ENCODE data around the gene FER1L5.
"Not testable (repeated sequence)": the region's sequence is repeated elsewhere in the genome, so short reads cannot be mapped to it uniquely, and the experiment has no call there.

Gene FER1L5

GRCh38 chr2:96636551-96637171, 5.9 kb upstream of the FER1L5 start:
- no peak for DNase-seq

DNA sequence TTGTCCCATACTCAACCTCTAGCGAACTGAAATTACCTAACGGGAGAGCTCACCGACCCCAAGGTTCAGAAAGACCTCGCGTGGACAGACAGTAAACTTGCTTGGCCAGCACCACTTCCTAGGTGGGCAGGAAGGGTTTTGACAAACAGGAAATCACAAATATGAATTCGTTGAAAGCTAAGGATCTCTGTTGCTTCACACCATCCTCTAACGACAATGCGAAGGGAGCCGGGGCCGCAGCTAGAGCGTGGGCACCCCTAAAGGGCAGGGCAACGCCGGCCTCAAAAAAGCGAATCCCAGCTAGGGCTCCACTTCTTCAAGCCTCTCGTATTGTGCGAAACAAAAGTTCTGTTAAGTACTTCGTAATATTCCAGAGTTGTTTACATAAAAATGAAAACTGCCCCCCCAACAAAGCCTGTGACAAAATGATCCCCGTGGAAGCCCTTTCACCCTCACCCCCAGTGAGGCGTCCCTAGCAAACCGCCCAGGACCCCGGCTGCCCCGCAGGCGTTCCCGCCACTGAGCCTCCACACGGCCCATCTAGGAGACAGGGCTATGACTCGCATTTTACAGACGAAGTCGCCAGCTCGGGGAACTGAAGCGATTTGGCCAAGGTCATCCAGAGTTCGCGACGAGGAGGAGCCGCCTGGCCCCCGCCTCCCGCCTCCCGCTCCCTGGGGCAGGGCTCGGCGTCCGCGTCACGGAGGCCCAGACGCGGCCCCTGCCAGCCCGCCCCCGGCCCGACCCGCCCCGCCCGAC, 5.0 kb upstream of the FER1L5 start:
- DNase-seq, result peak; percentile 51 to 72 (median 57)

- DNase-seq, result peak; percentile 69 to 82 (median 77)
Measured at GRCh38 chr2:96638144-96639121, 4.1 kb upstream of the FER1L5 start, which contains the start of gene KANSL3. Gene KANSL3 (minus strand): TSS chr2:96638312. CDS start chr2:96637135, 1,177 bp downstream.

GRCh38 chr2:96647681-96648080, 5.1 kb downstream of the FER1L5 start:
- DNase-seq, result no peak

- DNase-seq, result no peak
Measured at GRCh38 chr2:96648306-96648930, 5.9 kb downstream of the FER1L5 start.

DNA sequence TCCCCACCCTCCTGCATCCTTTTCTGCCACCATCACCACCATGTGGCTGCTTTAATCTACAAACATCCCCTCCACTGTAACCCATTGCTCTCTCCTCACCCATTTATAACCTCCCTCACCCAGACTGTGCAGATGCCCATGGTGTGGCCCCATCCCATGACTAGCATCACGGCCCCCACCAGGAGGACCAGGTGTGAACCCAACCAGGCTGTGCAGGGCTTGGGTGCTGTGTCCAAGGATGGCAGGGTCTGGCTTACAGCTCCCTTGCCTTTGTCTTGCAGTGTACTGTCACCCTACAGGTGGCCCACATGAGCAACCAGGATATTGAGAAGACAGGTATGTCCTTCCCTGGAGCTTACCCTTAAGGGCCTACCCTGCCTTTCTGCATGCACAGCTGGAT, 6.8 kb downstream of the FER1L5 start:
- no peak for DNase-seq

DNA sequence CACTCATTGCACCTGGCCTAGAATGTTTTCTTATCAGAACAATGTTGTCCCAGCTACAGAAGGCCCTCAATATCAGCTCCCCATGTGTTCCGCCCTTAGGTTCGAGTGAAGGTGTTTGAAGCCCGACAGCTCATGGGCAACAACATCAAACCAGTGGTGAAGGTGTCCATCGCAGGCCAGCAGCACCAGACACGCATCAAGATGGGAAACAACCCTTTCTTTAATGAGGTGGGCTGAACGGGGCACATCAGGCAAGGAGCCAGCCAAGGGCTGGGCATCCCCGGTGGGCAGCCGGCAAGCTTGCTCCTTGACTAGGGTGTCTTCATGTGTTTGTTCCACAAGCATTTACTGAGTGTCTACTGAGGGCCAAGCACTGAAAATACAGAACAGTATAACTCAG, 9.2 kb downstream of the FER1L5 start:
- no peak for DNase-seq

DNA sequence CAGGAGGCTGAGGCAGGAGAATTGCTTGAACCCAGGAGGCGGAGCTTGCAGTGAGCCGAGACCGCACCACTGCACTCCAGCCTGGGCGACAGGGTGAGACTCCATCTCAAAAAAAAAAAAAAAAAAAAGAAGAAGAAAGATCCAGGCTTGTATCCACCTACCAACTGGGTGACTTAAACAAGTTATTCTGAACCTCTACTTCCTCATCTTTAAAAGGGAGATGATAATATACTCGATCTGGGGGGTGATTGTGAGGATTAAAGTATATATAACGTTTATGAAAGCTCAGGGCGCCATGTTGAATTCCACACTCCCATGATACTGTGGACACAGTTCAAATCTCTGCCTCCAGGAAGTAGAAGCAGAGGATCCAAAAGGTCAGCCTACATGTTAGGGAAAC, 12.2 kb downstream of the FER1L5 start:
- not testable (repeated sequence) for DNase-seq

DNA sequence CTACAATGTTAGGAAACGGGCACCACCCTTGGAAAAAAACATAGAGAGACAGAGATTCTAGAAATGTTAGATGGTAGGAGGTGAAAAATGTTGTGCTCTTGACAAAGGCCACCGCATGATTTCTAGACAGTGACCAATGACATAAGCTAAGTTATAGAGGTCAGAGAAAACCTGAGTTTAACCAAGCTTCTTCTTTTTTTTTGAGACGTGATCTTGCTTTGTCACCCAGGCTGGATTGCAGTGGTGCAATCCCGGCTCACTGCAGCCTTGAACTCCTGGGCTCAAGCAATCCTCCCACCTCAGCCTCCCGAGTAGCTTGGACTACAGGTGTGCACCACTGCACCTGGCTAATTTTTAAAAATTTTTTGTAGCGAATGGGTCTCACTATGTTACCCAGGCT, 13.0 kb downstream of the FER1L5 start:
- no peak for DNase-seq

DNA sequence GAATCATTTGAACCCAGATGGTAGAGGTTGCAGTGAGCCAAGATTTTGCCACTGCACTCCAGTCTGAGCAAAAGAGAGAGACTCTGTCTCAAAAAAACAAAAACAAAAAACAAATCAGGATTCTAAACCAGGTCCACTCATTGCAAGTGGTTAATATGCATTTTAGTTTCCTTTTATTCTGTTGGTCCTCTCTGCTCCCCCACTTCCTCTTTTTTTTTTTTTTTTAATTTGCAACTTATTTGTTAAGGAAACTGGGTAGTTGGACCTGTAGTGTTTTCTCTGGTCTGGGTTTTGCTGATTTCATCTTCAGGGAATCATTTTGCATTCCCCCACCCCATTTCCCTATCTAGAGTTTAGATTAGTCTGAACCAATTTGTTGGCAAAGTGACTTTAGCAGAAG, 14.0 kb downstream of the FER1L5 start:
- no peak for DNase-seq

DNA sequence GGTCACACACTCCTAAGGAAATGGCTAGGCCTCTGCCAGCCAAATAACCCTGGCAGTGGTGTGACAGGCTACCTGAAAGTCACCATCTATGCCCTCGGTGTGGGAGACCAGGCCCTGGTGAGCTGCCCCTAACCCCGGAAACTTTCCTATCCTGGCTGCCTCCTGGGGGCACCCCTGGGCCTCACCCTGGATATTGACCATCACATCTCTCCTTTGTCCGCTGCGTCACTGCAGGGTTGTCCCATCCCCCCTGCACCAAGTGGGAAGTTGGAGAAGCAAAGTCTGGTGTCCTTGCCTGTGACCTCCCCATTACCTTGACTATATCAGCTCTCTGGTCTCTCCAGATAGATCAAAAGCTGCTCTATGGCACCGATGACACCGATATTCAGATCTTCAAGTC, 18.8 kb downstream of the FER1L5 start:
- DNase-seq, result no peak

DNA sequence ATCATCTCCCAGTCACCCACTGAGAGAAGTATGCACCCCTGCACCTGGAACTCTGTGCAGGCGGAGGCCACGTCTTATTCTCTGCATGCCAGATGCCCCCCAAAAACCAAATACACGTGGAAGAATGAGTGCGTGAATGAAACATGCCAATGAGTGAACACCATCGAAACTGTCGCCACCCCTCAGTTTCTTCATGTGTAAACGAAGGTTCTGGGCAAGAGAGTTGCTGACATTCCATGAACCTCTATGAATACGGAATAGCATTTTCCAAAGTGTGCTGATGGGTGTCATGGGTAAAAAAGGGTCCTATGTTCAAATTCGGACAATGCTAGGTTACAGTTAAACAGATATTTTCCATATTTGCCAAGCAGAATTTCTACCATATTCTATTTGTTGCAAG, 19.8 kb downstream of the FER1L5 start:
- no peak for DNase-seq

DNA sequence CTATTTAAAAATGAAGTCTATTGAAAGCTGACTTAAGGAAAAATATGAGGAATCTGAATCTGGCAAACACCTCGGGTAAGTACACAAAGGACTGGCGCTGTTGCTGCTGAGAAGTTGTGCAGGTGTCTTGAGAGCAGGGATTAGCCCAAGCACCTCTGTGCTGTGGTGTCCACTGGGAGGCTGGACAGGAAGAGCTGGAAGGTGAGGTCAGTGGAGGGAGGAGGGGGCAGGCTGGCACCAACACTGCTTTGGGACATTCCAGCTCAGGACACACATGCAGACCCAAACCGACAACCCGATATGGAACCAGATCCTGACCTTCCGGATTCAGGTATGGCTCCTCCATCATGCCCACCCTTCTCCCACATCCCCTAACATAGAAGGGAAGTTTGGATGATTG, 20.6 kb downstream of the FER1L5 start:
- no peak for DNase-seq

GRCh38 chr2:96663829-96664228, 21.3 kb downstream of the FER1L5 start:
- DNase-seq, result no peak

DNA sequence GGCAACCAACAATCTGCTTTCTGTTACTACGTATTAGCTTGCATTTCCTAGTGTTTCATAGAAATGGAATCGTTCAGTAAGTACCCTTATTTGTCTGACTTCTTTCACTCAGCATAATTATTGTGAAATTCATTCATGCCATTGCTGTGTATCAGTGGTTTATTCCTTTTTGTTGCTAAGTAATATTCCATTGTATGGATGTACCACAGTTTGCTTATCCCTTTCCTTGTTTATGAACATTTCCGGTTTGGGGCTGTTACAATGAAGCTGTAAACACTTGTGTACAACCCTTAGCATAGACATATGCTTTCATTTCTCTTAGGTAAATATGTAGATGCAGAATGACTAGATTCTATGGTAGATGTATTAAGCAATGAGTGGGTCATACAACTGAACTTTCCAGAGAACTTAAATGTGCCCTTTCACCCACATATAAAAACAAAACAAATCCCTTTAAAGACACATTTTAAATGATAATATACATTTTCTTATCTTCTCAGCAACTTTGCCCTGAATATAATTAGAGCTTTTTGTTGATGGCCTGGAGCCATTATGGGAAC, 21.9 kb downstream of the FER1L5 start:
- DNase-seq, result no peak

DNA sequence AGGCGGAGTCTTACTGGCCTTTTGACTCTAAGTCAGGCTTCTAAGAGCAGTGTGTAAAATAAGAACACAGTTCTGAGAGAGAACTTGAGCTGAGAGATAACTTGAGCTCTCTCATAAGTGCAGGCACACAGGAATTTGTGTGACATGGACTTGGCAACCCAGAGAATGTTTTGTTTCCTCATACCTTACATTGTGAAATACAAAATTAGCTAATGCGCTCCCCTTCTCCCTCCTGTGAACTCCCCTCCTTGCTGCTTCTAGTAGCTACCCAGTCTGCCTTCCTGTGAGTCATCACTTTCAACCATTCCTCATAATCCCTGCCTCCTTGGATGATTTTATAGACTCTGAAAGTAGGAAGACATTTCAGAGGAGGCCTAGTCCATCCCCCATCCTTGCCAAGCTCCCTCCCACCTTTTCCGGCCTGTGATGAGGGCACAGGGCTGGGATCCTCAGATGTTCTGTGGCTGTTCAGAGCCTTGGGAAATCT, 22.6 kb downstream of the FER1L5 start:
- DNase-seq, result no peak

DNA sequence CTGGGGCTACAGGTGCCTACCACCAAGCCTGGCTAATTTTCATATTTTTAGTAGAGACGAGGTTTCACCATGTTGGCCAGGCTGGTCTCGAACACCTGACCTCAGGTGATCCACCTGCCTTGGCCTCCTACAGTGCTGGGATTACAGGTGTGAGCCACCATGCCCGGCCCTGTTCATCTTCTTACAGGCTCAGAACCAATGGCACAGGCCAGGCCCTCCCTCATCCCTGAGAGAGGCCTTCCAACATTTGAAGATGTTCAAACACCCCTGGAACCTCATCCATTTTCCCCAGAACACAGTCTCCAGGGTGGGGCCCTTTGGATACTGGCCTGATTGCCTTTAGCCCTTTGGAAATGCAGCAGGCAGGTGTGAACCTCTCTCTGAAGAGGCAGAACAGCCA, 23.2 kb downstream of the FER1L5 start:
- DNase-seq, result not testable (repeated sequence)

DNA sequence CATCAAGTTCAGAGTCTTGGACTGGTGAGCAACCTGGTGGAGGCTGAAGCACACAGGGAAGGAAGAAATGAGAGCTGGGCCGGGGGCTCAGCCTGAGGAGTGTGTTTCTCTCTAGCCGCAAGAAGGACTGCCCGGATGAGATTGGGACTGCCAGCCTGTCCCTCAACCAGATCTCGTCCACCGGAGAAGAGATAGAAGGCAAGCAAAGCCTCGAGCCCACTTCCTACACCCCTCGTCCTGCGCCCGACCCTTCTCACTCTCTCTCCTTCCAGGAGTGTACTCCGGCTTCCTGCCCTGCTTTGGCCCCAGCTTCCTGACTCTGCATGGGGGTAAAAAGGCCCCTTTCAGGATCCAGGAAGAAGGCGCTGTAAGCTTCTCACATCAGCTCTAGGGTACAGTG, 26.2 kb downstream of the FER1L5 start:
- DNase-seq, result no peak

DNA sequence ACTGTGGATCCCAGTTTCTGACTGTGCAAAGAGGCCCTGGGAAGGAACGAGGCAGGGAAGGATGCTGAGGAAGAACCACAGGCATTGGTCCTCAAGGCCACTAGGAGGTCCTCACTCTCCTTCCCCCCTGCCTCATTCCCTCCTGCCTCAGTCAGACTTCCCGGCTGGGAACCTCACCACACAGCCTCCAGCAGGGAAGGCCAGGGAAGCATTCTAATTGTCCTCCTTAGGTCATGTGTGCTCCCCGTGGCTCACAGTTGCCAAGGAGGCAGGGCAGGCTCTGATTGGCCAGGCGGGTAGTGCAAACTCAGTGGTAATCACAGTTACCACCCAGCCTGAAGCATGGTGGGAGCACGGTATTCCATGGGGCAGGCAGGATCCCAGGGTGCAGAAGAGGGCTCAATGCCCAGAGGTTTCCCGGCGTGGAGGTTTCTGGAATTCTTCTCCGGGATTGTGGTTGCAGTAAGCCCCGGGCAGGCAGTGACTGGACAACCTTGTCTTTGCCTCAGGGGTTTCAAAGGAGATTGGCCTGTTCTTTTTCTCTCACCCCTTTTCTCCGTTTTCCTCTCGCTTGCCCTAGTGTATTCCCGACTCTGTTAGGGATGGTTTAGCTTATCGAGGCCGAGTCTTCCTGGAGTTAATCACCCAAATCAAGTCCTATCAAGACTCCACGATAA, 27.1 kb downstream of the FER1L5 start:
- DNase-seq, result no peak

DNA sequence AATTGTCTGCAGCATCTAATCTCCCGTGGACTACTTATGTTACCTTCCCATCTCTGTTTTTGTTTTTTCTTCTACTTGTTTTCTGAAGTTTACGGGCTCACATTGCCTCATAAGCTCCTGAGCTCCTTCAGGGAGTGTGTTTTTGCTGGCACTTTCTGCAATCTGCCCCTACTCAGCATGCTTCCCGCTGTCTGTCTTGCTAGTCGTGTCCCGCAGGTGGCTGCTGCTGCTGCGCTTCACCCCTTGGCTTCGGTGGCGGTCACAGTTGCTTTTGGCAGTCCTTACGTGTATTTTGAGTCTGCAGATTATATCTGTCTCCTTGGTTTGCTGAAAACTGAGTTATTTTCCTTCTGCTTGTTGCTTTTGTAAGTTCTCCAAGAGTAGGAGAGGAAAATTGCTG, 37.3 kb downstream of the FER1L5 start:
- DNase-seq, result no peak

GRCh38 chr2:96680561-96681141, 38.1 kb downstream of the FER1L5 start:
- no peak for DNase-seq
